ENCODE results near the gene SORCS1.

The SORCS1 gene

DNA sequence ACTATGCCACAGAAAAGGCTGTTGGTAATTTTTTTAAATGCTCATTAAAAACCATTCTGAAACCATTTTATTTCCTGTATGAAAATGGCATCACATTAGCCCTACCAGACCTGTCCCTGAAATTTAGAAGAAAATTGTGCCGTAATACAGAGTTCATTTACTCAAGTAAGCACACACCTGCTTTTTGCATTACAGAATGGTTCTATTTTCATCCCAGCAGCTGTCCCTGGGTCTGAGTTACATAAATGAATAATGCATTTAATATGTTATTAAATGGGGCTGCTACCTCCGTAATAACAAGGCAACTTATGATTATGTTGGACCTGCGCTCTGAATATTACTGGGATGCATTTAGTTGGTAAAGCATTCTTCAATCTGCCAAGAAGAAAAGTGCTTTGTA, 508.9 kb downstream of the SORCS1 start:
- DNase-seq (ENCODE audit: low spot score) = no peak

DNA sequence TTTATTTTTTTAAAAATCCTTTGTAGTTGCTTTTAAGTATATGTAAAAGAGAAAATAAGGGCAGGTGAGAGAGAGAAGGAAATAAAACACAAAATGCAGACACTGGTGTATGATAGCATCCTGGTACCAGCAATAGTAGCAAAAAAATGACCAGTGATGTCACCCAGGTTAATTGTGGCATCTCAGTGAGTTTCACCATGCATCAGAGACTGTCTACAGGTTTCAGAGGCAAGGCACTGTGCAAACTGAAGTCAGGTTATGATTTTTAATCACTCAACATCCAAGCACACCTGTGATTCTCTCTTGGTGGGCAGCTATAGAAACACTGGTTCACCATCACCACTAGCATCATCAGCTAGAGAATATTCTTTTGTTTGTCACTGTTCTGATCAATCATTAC, 509.3 kb downstream of the SORCS1 start:
- DNase-seq (ENCODE audit: low spot score) = no peak

GRCh38 chr10:106652279-106652678, 512.2 kb downstream of the SORCS1 start:
- DNase-seq (ENCODE audit: low spot score) = no peak

- no peak for DNase-seq (ENCODE audit: low spot score)
Measured at GRCh38 chr10:106648534-106649481, 515.7 kb downstream of the SORCS1 start.

GRCh38 chr10:106643473-106643872, 521.0 kb downstream of the SORCS1 start:
- no peak for DNase-seq (ENCODE audit: low spot score)

DNA sequence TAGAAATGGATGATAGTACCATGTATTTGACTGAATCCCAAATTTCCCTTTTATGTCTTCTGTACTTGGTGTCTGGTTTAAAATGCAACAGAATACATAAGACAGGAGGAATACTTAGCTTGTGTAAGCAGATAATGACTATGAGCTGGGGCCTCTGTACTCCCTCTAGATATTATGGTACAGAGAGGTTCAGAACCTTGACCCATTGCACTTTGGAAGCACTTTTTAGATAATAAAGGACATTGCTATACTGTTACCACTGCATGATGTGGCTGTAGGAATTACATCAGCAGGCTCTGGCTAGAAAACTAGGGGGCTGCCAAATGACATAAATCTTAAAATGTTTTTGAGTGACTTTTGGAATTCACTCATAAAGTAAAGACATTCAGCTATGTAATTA, 526.6 kb downstream of the SORCS1 start:
- no peak for DNase-seq (ENCODE audit: low spot score)

DNA sequence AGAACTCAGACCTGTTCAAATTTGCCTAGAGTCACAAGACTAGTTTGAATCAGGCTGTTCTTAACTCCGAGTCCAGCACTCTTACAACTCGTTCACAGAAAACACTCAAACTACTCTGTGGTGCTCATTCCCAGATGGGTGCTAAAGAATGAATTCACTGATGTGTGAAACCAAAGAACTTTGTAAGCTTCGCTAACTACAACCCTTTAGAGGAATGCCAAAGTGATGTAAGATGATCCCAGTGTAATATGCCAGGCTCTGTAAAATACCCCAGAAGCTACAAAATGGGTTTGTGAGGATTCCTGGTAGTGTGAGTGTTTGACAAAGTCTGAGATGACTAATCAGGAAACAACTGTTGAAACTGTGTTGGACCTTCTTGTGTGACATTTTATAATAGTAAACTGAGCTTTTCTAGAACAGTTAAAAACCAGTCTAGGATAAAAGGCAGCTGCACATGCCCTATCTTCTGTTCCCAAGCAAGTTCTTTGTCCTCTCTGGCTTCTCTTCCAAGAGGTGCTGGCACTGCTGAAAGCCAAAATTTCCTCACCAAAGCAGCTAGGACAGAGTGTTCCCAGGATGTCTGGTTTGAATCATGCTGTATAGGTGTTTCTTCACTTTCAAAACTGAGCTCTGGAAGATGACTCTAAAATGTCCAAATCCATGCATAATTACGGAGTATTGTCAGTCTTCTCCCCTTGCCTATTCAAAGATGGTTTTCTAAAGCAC, 527.6 kb downstream of the SORCS1 start:
- DNase-seq (ENCODE audit: low spot score) = no peak

DNA sequence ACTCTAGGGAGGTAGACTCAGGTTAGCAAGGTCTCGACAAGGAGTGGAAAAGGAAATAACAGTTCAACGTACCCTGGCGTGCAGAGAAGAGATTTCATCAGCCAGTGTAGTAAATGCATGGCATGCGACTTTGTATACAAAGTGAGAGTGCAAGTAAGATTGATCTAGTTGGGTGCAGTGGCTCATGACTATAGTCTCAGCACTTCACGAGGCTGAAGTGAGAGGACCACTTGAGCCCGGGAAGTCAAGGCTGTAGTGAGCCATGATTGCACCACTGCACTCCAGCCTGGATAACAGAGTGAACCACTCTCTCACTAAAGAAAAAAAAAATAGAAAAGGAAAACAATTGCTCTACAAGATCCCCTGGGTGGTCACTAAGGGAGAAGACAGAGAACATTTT, 528.6 kb downstream of the SORCS1 start:
- DNase-seq (ENCODE audit: low spot score) = no peak

DNA sequence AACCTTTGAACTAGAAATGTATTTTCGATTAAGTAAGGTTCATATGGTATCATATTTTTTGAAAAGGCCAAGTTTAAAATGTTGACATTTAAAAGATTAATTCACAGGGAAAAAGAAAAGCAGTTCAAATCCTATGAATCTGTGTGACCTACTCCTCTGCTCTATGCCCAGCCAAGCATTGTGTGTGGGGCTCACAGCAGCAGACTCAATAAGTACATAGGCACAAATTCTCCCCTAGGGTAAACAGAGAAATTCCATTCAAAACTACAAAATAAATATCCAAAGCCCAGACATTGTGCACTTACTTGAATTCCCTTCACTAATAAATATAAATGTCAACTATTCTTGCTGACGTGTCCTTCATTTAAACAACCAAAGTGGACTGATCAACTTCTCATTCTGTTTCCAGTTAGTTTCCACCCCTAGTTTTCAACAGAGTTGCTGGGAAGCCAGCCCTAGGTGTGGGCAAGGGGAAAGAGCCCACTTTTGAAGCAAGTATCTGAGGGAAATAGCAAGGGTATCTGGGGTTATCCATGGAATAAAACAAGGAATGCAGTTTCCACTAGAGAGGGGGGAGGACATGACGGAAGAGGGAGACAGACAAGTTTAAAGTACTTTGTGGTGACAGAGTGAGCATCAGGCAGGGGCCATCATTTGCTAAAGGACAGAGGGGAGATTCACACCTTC, 533.3 kb downstream of the SORCS1 start:
- no peak for DNase-seq (ENCODE audit: low spot score)

DNA sequence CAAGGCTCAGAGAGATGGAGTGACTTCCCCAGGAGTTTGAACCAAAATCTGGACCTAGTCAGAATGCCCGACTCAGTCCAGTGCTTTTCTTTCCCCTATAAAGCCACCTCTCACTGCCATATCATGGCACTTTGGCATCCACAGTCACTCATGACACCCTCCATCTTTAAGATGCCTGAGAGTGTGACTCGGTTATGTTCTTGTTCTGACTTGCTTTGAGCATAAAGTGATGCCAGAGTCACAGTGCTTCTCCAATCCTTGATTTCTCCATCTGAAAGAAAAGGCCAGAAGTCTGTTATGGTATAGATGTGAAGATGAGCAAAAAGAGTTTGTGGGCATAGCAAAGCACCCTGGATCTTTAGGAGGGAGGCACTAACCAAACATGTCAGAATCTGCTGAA, 538.1 kb downstream of the SORCS1 start:
- no peak for DNase-seq (ENCODE audit: low spot score)

- no peak for DNase-seq (ENCODE audit: low spot score)
Measured at GRCh38 chr10:106625751-106626150, 538.8 kb downstream of the SORCS1 start.

GRCh38 chr10:106619346-106619745, 545.2 kb downstream of the SORCS1 start:
- DNase-seq (ENCODE audit: low spot score) = no peak

- no peak for DNase-seq (ENCODE audit: low spot score)
Measured at GRCh38 chr10:106618646-106619045, 545.9 kb downstream of the SORCS1 start.

DNA sequence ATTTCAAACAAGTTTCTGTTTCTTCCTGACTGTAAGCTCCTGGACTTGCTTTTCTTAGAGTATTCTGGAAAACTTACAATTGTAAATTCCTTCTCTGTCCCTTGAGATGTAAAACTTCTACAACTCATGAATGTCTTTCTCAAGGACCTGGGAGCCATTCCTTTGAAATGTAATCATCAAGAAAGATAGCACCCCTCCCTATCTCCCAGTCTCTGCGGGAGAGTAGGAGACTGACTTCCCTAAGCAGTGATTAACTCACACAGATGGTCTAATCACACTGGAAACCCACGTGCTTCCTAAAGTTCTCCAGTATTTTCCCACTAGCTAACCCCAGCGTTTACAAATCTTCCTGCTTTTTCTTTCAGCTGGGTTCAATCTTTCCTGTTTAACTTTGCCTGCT, 549.4 kb downstream of the SORCS1 start:
- no peak for DNase-seq (ENCODE audit: low spot score)

- DNase-seq (ENCODE audit: low spot score) = no peak
Measured at GRCh38 chr10:106614293-106614692, 550.2 kb downstream of the SORCS1 start.

DNA sequence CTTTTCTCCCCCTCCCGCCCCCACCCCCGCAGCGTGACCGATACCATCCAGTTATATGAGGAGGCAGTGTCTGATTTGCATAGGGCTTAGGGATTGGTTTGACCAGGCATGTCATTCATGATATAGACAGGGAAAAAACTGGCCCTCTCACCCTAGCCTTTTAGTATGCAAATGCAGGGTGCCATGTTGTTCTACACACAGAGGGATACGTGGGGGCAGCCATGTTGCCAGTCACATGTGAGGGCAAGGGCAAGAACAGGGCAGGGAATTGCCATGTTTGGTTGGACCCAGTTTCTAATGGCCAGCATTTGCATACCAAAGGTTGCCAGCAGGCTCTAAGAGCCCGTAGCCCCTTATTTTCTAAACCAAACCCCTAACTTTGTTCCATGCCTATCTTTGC, 552.1 kb downstream of the SORCS1 start:
- no peak for DNase-seq (ENCODE audit: low spot score)

- DNase-seq (ENCODE audit: low spot score) = no peak
Measured at GRCh38 chr10:106609470-106610266, 554.8 kb downstream of the SORCS1 start.

GRCh38 chr10:106608066-106608465, 556.4 kb downstream of the SORCS1 start:
- DNase-seq (ENCODE audit: low spot score) = no peak

DNA sequence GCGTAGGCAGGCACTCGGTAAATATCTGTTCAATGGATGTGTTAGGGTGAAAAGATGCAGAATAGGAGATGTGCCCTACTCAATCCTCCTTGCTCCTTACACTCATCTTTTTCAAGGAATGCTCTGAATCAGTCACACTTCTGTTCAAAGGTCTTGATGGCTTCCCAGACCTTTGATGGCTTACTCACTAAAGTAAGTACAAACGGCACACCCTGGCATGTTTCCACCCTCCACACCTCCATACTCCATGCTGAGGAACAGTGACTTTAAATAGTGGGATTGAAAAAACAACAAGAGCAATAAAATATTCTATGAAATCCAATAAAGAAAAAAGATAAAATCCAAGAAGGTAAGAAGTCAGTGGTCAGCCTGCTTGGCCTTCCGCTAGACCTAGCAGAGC, 569.2 kb downstream of the SORCS1 start:
- no peak for DNase-seq (ENCODE audit: low spot score)

DNA sequence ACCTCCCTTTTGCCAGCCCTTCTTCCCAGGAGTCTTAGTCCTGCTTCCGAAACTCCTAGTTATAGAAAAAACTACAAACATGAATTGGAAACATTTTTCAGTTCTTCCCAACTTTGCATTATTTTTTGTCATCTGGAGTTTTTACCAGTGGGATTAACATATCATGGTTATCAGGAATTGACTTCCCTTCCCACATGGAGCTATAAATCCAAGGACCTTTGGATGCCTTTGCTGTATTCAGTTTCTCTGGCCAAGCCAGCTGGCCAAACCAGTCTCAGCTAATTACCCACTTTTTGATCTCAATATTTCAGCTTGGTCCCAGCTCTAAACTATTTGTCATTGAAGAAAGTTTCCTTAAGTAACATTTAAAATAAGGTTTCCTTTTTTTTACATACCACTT, 570.6 kb downstream of the SORCS1 start:
- DNase-seq (ENCODE audit: low spot score) = no peak

DNA sequence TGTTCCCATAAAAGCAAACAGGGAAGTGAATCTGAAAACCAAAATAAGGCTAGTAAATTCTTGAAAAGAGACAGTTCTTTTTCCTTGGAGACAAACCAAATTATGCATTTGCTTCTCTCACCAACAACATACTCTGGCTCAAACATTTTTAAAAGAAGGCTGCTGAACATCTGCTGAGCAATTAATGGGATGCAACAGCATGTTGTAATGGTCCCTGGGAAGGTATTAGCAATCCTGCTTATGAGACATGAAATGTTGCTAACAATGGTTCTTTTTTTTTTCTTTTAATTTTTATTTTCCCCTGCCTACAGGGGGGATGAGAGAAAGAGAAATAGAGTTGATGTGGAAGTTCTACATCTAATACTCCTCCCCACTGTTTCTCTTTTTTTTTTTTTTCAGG, 572.1 kb downstream of the SORCS1 start:
- DNase-seq (ENCODE audit: low spot score) = no peak

- DNase-seq (ENCODE audit: low spot score) = peak; percentile 51
Measured at GRCh38 chr10:106582291-106582690, 582.2 kb downstream of the SORCS1 start.

Measured in RKO (cell line).